ENCODE data around the gene ARID4B. TPM values are rescaled to one million over a fixed set of nuclear protein-coding genes. Genes with fewer than 3 reads are reported as not detected.
A peak's percentile ranks its signal among the peaks of the same experiment; 100 is the strongest.

Gene ARID4B
- total RNA-seq, 2 experiments from 2014 or later, result 28.7 to 44.9 TPM

GRCh38 chr1:235329139-235329902 is 1.3 kb upstream of the ARID4B start:
- Histone ChIP-seq H3K79me2 (ENCODE audit: insufficient read depth, low read depth, low read length) (peaks cover 87% of the 10 kb centered on the region), H3K9me3 (ENCODE audit: low read length) (no peaks in the 10 kb centered on the region), H4K20me1 (ENCODE audit: insufficient read depth, low read length) (peaks cover 27% of the 10 kb centered on the region; the same call in 1 of the 2 replicates), H3K27ac (ENCODE audit: low read depth, low read length, poor library complexity, severe bottlenecking) (peak overlapping the region; percentile 91), H3K4me2 (ENCODE audit: low read length) (peak overlapping the region; percentile 92), H3K4me3 (ENCODE audit: low read depth, low read length, poor library complexity, severe bottlenecking) (peak overlapping the region; percentile 87), H3K36me3 (ENCODE audit: insufficient read depth, low read length) (peaks cover 43% of the 10 kb centered on the region), H3K4me1 (ENCODE audit: insufficient read depth, low read length, poor library complexity, severe bottlenecking) (peaks cover 41% of the 10 kb centered on the region), H3K9me2 (ENCODE audit: insufficient read depth, low read length) (no peaks in the 10 kb centered on the region), H2AFZ (ENCODE audit: low read length) (peak overlapping the region; percentile 63; the same call in 1 of the 2 replicates)
- TSS peak; percentile 60 for BruUV-seq (replicated peaks)
- CTCF ChIA-PET (ENCODE audit: unreplicated experiment), result no interaction called here
- DNase-seq (ENCODE audit: low spot score), result peak; percentile 84
- intact Hi-C loops (cut with micrococcal nuclease; ENCODE audit: unreplicated experiment), result loop anchor here (1.0 to 5.0 kb wide), 6 partner anchors 85 to 953 kb away; partner anchors contain the start of genes B3GALNT2, ERO1B, RBM34 and TOMM20
- POLR2A ChIA-PET, result interaction anchor here (0.7 to 1.6 kb wide), 6 partner anchors 29 to 87 kb away, joined by 3 to 5 read pairs (median 3); partner anchors contain the start of gene TBCE
- TF ChIP-seq CTCF (conservative IDR thresholded peaks at IDR 0.05; ENCODE audit: low read length) (peak; percentile 63; the same call in 1 of the 2 replicates), EZH2phosphoT487 (IDR thresholded peaks at IDR 0.05; ENCODE audit: borderline replicate concordance, low read depth, low read length) (no peak)

GRCh38 chr1:235328271-235329138 is 526 bp upstream of the ARID4B start, which contains the start of gene GGPS1:
Gene GGPS1, plus strand, starts transcription at chr1:235328570. Its CDS starts 6,695 bp downstream, at chr1:235335265.
- POLR2A ChIA-PET, result interaction anchor here (0.8 to 1.1 kb wide), 3 partner anchors 14 to 70 kb away, joined by 3 to 5 read pairs (median 3); no protein-coding TSS in a partner anchor
- Histone ChIP-seq H3K27ac (ENCODE audit: low read depth, low read length, poor library complexity, severe bottlenecking) (peak within 1 kb of the TSS; percentile 91), H3K9me2 (ENCODE audit: insufficient read depth, low read length) (no peaks in the 10 kb centered on the region), H4K20me1 (ENCODE audit: insufficient read depth, low read length) (peaks cover 28% of the 10 kb centered on the region; the same call in 1 of the 2 replicates), H3K4me3 (ENCODE audit: low read depth, low read length, poor library complexity, severe bottlenecking) (peak within 1 kb of the TSS; percentile 96), H3K79me2 (ENCODE audit: insufficient read depth, low read depth, low read length) (peaks cover 87% of the 10 kb centered on the region), H3K36me3 (ENCODE audit: insufficient read depth, low read length) (peaks cover 49% of the 10 kb centered on the region), H3K4me1 (ENCODE audit: insufficient read depth, low read length, poor library complexity, severe bottlenecking) (peaks cover 44% of the 10 kb centered on the region), H2AFZ (ENCODE audit: low read length) (peak within 1 kb of the TSS; percentile 63), H3K4me2 (ENCODE audit: low read length) (peak within 1 kb of the TSS; percentile 92), H3K9me3 (ENCODE audit: low read length) (no peaks in the 10 kb centered on the region)
- DNase-seq (ENCODE audit: low spot score), result peak; percentile 100
- CTCF ChIA-PET (ENCODE audit: unreplicated experiment), result no interaction called here
- TF ChIP-seq CTCF (conservative IDR thresholded peaks at IDR 0.05; ENCODE audit: low read length), result no peak
- no peak for TF ChIP-seq EZH2phosphoT487 (IDR thresholded peaks at IDR 0.05; ENCODE audit: borderline replicate concordance, low read depth, low read length)
- no TSS peak for BruUV-seq (replicated peaks)
- intact Hi-C loops (cut with micrococcal nuclease; ENCODE audit: unreplicated experiment), result loop anchor here (1.0 to 5.0 kb wide), 7 partner anchors 75 to 954 kb away; partner anchors contain the start of genes B3GALNT2, ERO1B, RBM34 and TOMM20
